Mesenchymal stem cell (in vitro differentiated cells and primary cell): Measurements from ENCODE around the gene TK2. TPM values are rescaled to one million over a fixed set of nuclear protein-coding genes. Genes with fewer than 3 reads are reported as not detected.
A peak's percentile ranks its signal among the peaks of the same experiment; 100 is the strongest.
"Not testable (repeated sequence)": the region's sequence is repeated elsewhere in the genome, so short reads cannot be mapped to it uniquely, and the experiment has no call there.

Source experiments
- DNase-seq: peaks from one replicate; pipeline ENCODE4 v3.0.0-alpha.2; 2013
- H2AFZ ChIP-seq: one replicate; pipeline ENCODE4 v1.6.1; 2013; ENCODE audit warnings: low read depth, mild to moderate bottlenecking, control low read depth, inconsistent platforms, low read length, moderate library complexity
- H2AK5ac ChIP-seq: 2 replicates; pipeline ENCODE4 v1.6.1; 2013; ENCODE audit warnings: low read length, moderate library complexity, mild to moderate bottlenecking, inconsistent platforms; ENCODE audit not compliant: severe bottlenecking
- H2BK120ac ChIP-seq: one replicate; pipeline ENCODE4 v1.6.1; 2013; ENCODE audit warnings: low read depth, mild to moderate bottlenecking, inconsistent platforms, low read length, moderate library complexity
- H2BK12ac ChIP-seq, 2 experiments: one replicate each; pipeline ENCODE4 v1.6.1; 2013; ENCODE audit warnings: inconsistent platforms in 2 of 2, low read length in 2 of 2, mild to moderate bottlenecking in 2 of 2, moderate library complexity in 2 of 2, control low read depth in 1 of 2
- H2BK15ac ChIP-seq: one replicate; pipeline ENCODE4 v1.6.1; 2013; ENCODE audit warnings: mild to moderate bottlenecking, low read depth, inconsistent platforms; ENCODE audit not compliant: poor library complexity, severe bottlenecking
- H2BK5ac ChIP-seq: 2 replicates; pipeline ENCODE4 v1.6.1; 2013; ENCODE audit warnings: low read depth, mild to moderate bottlenecking, low read length, control low read depth, inconsistent platforms; ENCODE audit not compliant: poor library complexity, severe bottlenecking
- H3K14ac ChIP-seq, 2 experiments: one replicate each; pipeline ENCODE4 v1.6.1; 2013; ENCODE audit warnings: inconsistent platforms in 2 of 2, low read length in 2 of 2, control low read depth in 1 of 2, mild to moderate bottlenecking in 1 of 2, moderate library complexity in 1 of 2
- H3K18ac ChIP-seq, 2 experiments: one replicate each; pipeline ENCODE4 v1.6.1; 2013; ENCODE audit warnings: inconsistent platforms in 2 of 2, low read length in 2 of 2, control low read depth in 1 of 2, low read depth in 1 of 2, mild to moderate bottlenecking in 1 of 2
- H3K23ac ChIP-seq, 2 experiments: one replicate each; pipeline ENCODE4 v1.6.1; 2013; ENCODE audit warnings: inconsistent platforms in 2 of 2, low read length in 2 of 2, mild to moderate bottlenecking in 2 of 2, moderate library complexity in 2 of 2, control low read depth in 1 of 2
- H3K27ac ChIP-seq: 2 replicates; pipeline ENCODE4 v1.5.1; 2013; ENCODE audit warnings: mild to moderate bottlenecking, moderate library complexity, low read length, control low read depth, inconsistent platforms; ENCODE audit not compliant: poor library complexity, severe bottlenecking
- H3K27me3 ChIP-seq, 2 experiments: 2 replicates each; pipeline versions ENCODE4 v1.6.1 to v1.7.0; 2013; ENCODE audit warnings: low read length in 2 of 2, mild to moderate bottlenecking in 2 of 2, moderate library complexity in 2 of 2, control low read depth in 1 of 2, inconsistent platforms in 1 of 2; ENCODE audit not compliant: control insufficient read depth in 1 of 2, insufficient read depth in 1 of 2
- H3K36me3 ChIP-seq, 2 experiments: 2 replicates each; pipeline versions ENCODE4 v1.6.1 to v1.7.0; 2013; ENCODE audit warnings: low read length in 2 of 2, control low read depth in 1 of 2, inconsistent platforms in 1 of 2, low read depth in 1 of 2, mild to moderate bottlenecking in 1 of 2; ENCODE audit not compliant: insufficient read depth in 2 of 2, control insufficient read depth in 1 of 2
- H3K4ac ChIP-seq, 2 experiments: one replicate each; pipeline ENCODE4 v1.6.1; 2013; ENCODE audit warnings: inconsistent platforms in 2 of 2, low read length in 2 of 2, mild to moderate bottlenecking in 2 of 2, moderate library complexity in 2 of 2, control low read depth in 1 of 2, low read depth in 1 of 2
- H3K4me1 ChIP-seq: 2 replicates; pipeline ENCODE4 v1.6.1; 2013; ENCODE audit warnings: low read depth, low read length, control low read depth; ENCODE audit not compliant: control insufficient read depth, insufficient read depth
- H3K4me2 ChIP-seq: 2 replicates; pipeline ENCODE4 v1.6.1; 2013; ENCODE audit warnings: low read length, mild to moderate bottlenecking, inconsistent platforms; ENCODE audit not compliant: poor library complexity, severe bottlenecking
- H3K4me3 ChIP-seq, 2 experiments: 2 replicates each; pipeline versions ENCODE4 v1.5.1 to v1.7.0; 2013; ENCODE audit warnings: low read length in 2 of 2, mild to moderate bottlenecking in 2 of 2, control low read depth in 1 of 2, low read depth in 1 of 2; ENCODE audit not compliant: insufficient read depth in 1 of 2
- H3K79me1 ChIP-seq: replicated peaks from 2 replicates; pipeline ENCODE4 v1.6.1; 2013; ENCODE audit warnings: mild to moderate bottlenecking, control low read depth, low read length, inconsistent platforms; ENCODE audit not compliant: poor library complexity, severe bottlenecking
- H3K9ac ChIP-seq: 2 replicates; pipeline ENCODE4 v1.7.0; 2013; ENCODE audit warnings: mild to moderate bottlenecking, low read length, moderate library complexity
- H3K9me3 ChIP-seq: 2 replicates; pipeline ENCODE4 v1.7.0; 2013; ENCODE audit warnings: mild to moderate bottlenecking, low read length; ENCODE audit not compliant: control insufficient read depth
- H4K8ac ChIP-seq: one replicate; pipeline ENCODE4 v1.6.1; 2013; ENCODE audit warnings: inconsistent platforms, mild to moderate bottlenecking, low read length, moderate library complexity
- H4K91ac ChIP-seq: one replicate; pipeline ENCODE4 v1.6.1; 2013; ENCODE audit warnings: mild to moderate bottlenecking, low read length, inconsistent platforms
- WGBS: methylation state at CpG from one replicate; pipeline ENCODE4 v1.1.7; 2013; ENCODE audit warnings: mixed read lengths; 5-methylcytosine and 5-hydroxymethylcytosine counted together
- polyA plus RNA-seq, 2 experiments: library from polyadenylated mRNA; stranded (reverse); fragments of 200-250 nt; gene quantifications; one replicate each; pipeline ENCODE4 v1.2.3, GENCODE V29; 2013

Gene TK2
- 12.5 TPM for polyA plus RNA-seq (2013, experiment 1 of 2)
- polyA plus RNA-seq (2013, experiment 2 of 2), result 12.8 TPM

- 19% methylated on average over 62 of the region's 80 CpGs for WGBS
These were observed at the start of gene TK2 for GRCh38 chr16:66549284-66550131. Gene TK2, minus strand, starts transcription at chr16:66550122. Its CDS starts 61 bp downstream, at chr16:66550061.

GRCh38 chr16:66598111-66598510 lies 48.2 kb upstream of the TK2 start:
- no peak overlapping the region for H3K9ac ChIP-seq
- no peak overlapping the region for H2AK5ac ChIP-seq
- H3K27ac ChIP-seq, result no peak overlapping the region
- no peak overlapping the region for H3K4me3 ChIP-seq
- no peak overlapping the region for H2BK15ac ChIP-seq
- no peak overlapping the region for H4K91ac ChIP-seq
- H3K27me3 ChIP-seq, result peaks cover 0 to 11% of the 10 kb centered on the region in 2 experiments
- no CpG with 5 or more reads among the region's 3 CpGs for WGBS
- H3K4ac ChIP-seq, result no peak overlapping the region
- H4K8ac ChIP-seq, result no peak overlapping the region
- H3K79me1 ChIP-seq, result no peaks in the 10 kb centered on the region
- no peak overlapping the region for H2AFZ ChIP-seq
- no peak for DNase-seq
- H3K36me3 ChIP-seq, result no peaks in the 10 kb centered on the region
- no peak overlapping the region for H3K14ac ChIP-seq
- no peak overlapping the region for H2BK12ac ChIP-seq
- H3K18ac ChIP-seq, result no peak overlapping the region
- no peak overlapping the region for H2BK120ac ChIP-seq
- no peak overlapping the region for H3K23ac ChIP-seq
- H2BK5ac ChIP-seq, result no peak overlapping the region
- no peaks in the 10 kb centered on the region for H3K9me3 ChIP-seq
- peaks cover 5% of the 10 kb centered on the region for H3K4me1 ChIP-seq
- no peak overlapping the region for H3K4me2 ChIP-seq

More at GRCh38 chr16:66549284-66550131, at the start of gene TK2:
- Histone ChIP-seq H2BK15ac (peak within 1 kb of the TSS; percentile 80), H3K4ac (peak within 1 kb of the TSS; percentile 74 to 92), H3K4me2 (peak within 1 kb of the TSS; percentile 93), H3K27me3 (no peaks in the 10 kb centered on the region), H3K27ac (peak within 1 kb of the TSS; percentile 90), H3K9ac (peak within 1 kb of the TSS; percentile 98), H4K8ac (peak within 1 kb of the TSS; percentile 99), H3K9me3 (no peaks in the 10 kb centered on the region), H2BK5ac (peak within 1 kb of the TSS; percentile 98), H4K91ac (peak within 1 kb of the TSS; percentile 88), H3K18ac (peak within 1 kb of the TSS; percentile 88 to 95), H3K14ac (peak within 1 kb of the TSS in 1 of 2 experiments; percentile 92), H3K79me1 (peaks cover 37% of the 10 kb centered on the region), H3K4me1 (peaks cover 36% of the 10 kb centered on the region), H2AK5ac (peak within 1 kb of the TSS; percentile 91), H2AFZ (peak within 1 kb of the TSS; percentile 90), H3K23ac (peak within 1 kb of the TSS in 1 of 2 experiments; percentile 96), H2BK12ac (peak within 1 kb of the TSS in 1 of 2 experiments; percentile 17), H2BK120ac (peak within 1 kb of the TSS; percentile 97), H3K4me3 (peak within 1 kb of the TSS; percentile 67 to 92), H3K36me3 (peaks cover 10 to 27% of the 10 kb centered on the region in 2 experiments)
- DNase-seq, result peak; percentile 69

DNA sequence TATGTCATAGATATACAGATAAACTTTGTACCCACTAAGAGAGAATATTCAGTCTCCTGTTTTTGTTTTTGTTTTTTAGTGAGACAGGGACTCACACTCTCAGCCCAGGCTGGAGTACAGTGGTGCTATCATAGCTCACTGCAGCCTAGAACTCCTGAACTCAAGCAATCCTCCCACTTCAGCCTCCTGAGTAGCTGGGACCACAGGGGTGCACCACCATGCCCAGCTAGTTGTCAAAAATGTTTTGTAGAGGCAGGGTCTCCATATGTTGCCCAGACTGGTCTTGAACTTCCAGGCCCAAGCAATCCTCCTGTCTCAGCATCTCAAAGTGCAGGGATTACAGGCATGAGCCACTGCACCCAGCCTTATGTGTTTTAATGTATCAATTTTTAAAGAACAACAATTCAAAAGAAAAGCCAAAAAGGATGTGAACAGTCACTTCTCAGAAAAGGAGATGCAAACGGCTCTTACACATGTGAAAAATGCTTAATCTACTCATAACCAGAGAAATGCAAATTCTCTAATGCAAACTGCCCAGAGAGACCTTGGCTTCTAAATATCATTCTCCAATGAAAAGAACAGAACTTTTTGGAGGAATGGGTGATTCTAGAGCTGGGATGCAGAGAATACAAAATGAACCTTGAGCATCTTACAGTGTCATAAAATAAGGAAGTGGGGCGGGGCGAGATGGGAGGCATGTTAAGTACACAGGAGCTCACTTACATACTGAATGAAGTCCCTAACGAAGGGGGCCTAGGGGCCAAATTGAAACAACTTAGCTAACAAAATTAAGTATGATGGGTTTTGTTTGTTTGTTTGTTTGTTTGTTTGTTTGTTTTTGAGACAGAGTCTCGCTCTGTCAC lies 47.3 kb upstream of the TK2 start:
- Histone ChIP-seq H3K4ac (no peak overlapping the region), H3K27me3 (peaks cover 0 to 11% of the 10 kb centered on the region in 2 experiments), H3K4me3 (no peak overlapping the region), H3K4me2 (no peak overlapping the region), H3K9ac (no peak overlapping the region), H3K79me1 (no peaks in the 10 kb centered on the region), H3K14ac (no peak overlapping the region), H3K9me3 (no peaks in the 10 kb centered on the region), H4K8ac (no peak overlapping the region), H2BK5ac (no peak overlapping the region), H3K23ac (no peak overlapping the region), H4K91ac (no peak overlapping the region), H2BK120ac (no peak overlapping the region), H2BK15ac (no peak overlapping the region), H2AFZ (no peak overlapping the region), H2AK5ac (no peak overlapping the region), H3K4me1 (peaks cover 5% of the 10 kb centered on the region), H3K27ac (no peak overlapping the region), H2BK12ac (no peak overlapping the region), H3K36me3 (no peaks in the 10 kb centered on the region), H3K18ac (no peak overlapping the region)
- 88% methylated on average over 5 of the region's 5 CpGs for WGBS
- no peak for DNase-seq

DNA sequence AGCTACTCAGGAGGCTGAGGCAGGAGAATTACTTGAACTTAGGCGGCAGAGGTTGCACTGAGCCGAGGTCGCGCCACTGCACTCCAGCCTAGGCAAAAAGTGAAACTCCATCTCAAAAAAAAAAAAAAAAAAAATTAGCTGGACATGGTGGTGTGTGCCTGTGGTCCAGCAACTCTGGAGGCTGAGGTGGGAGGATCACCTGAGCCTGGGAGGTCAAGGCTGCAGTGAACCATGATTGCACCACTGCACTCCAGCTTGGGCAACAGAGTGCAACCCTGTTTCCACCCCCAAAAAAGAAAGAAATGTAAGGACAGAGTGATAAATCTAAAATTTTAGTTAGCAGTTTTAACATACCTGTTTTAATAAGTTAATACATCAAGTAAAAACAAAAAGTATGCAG lies 46.6 kb upstream of the TK2 start:
- not testable (repeated sequence) for DNase-seq, H3K23ac ChIP-seq, H2BK15ac ChIP-seq, H3K9me3 ChIP-seq, H3K4me1 ChIP-seq, H4K8ac ChIP-seq, H3K79me1 ChIP-seq, H2BK5ac ChIP-seq, H3K36me3 ChIP-seq, H3K27ac ChIP-seq, H3K9ac ChIP-seq, H4K91ac ChIP-seq, H2BK120ac ChIP-seq, H3K4ac ChIP-seq, H2BK12ac ChIP-seq, H3K18ac ChIP-seq, H3K4me2 ChIP-seq, H3K4me3 ChIP-seq, H2AFZ ChIP-seq, H2AK5ac ChIP-seq, H3K14ac ChIP-seq
- peaks cover 0 to 11% of the 10 kb centered on the region in 2 experiments for H3K27me3 ChIP-seq
- WGBS, result no CpG with 5 or more reads among the region's 4 CpGs
